Measurements from ENCODE around the gene PAPLN.

PAPLN gene

DNA sequence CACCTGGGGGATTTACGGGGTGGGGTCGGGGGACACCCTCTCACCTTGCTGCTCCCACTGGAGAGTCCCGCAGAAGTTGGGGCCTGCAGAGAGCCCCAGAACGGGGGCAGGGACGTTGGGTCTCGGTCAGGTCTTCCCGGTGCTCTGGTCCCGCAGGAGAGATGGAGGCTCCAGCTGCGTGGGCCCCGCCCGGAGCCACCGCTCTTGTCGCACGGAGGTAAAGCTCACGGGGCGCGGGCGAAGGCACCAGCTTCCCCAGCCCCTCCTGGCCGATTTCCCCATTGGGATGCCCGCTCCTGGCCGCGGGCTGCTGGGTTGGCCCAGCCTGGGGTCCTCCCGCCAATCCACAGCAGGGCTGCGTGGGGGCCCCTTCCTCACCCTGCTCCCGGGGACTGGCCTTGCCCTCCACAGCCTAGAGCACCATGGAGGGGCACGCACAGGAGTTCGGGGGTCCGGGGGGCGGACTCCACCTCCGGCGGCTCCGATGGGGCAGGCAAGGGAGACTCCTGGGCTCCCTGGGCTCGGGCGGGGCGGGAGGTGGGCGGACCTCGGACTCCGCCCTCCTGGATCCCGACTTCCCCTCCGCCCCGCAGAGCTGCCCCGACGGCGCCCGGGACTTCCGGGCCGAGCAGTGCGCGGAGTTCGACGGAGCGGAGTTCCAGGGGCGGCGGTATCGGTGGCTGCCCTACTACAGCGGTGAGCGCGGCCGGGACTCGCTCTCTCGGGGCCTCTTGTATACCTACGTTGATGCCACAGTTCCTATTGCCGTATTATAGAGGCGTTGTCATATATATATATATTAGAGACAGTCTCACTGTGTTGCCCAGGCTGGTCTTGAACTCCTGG, 8.4 kb downstream of the PAPLN start:
- DNase-seq, result peak; percentile 78

DNA sequence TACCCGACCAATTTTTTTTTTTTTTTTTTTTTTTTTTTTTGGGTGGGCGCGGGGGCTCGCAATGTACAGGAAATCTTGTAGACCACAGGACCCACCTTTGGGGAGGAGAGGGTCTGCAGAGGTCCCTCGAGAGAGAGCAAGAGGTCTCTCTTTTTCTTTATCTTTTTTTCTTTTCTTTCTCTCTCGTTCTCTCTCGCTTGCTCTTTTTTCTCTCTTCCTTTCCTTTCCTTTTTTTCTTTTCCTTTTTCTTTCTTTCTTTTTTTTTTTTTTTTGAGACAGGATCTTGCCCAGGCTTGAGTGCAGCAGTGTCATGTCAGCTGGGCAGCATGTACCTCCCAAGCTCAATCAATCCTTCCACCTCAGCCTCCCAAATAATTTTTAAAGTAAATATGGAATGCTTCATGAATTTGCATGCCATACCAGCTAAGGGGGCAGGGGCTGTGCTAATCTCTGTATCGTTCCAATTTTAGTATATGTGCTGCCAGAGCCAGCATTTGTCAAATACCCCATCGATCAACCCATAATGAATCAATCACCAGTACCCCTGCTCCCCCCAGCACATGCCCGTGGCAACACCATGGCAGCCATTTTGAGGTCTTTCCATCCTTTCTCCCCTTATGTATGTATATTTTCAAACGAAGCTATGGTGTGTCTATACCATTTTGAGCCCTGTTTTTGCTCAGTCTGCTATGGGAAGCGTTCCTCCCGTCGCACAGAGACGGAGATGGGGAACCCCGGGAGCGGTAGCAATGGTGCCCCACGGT, 9.3 kb downstream of the PAPLN start:
- no peak for DNase-seq

DNA sequence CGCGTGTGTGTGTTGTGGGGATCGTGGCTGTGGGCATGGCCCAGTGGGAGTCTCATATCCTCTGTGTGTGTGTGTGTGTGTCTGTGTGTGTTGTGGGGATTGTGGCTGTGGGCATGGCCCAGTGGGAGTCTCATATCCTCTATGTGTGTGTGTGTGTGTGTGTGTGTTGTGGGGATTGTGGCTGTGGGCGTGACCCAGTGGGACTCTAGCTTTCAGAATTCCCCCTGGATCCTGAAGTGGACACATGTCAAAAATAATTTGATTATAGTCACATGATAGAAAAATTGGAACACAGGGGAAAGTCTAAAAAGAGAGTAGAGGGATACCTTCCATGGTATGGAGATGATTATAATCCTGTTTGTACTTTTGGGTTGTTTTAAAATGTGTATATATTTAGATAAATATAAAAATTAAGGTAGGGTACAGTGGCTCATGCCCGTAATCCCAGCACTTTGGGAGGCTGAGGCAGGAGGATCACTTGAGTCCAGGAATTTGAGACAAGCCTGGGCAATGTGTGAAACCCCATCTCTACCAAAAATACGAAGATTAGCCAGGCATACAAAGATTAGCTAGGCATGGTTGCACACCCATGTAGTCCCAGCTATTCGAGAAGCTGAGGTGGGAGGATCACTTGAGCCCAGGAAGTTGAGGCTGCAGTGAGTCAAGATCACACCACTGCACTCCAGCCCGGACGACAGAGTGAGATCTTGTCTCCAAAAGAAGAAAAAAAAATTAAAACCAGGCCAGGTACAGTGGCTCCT, 11.0 kb downstream of the PAPLN start:
- DNase-seq, result no peak

DNA sequence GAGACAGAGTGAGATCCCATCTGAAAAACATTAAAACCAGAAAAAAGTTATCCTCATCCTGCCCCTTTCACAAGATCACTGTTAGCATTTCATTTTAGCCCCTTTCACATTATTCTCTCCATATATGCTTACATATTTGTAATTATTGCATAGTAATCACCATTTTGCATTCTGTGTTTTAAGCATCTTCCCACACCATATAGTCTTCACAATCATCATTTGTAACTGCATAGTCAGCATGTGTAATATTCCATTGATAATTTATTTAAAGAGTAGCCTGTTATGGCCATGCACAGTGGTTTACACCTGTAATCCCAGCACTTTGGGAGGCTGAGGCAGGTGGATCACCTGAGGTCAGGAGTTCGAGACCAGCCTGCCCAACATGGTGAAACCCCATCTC, 11.8 kb downstream of the PAPLN start:
- no peak for DNase-seq

DNA sequence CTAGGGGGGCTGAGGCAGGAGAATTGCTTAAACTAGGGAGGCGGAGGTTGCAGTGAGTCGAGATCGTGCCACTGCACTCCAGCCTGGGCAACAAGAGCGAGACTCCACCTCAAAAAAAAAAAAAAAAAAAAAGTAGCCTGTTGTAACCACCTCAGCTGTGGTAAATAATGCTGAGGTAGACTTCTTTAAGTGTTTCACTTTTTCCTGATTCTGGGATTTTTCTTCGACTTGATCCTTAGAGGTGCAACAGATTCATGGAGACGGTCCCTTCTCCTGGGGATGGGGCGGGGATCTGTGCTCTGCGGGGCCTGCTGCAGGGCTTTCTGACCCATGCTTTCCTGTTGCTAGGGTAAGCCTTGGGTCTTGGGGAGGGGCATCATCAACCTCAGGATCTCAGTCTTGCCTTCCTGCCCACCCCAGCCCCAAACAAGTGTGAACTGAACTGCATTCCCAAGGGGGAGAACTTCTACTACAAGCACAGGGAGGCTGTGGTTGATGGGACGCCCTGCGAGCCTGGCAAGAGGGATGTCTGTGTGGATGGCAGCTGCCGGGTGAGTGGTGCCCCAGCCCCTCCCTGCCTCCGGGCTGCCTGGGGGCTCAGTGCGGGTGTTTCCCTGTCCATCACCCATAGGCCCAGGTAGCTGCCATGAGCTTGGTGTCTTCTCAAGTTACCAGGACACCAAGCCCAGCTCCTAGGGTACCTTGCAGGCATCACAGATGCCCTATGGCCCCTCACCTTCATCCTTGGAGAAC, 12.4 kb downstream of the PAPLN start:
- DNase-seq, result no peak

DNA sequence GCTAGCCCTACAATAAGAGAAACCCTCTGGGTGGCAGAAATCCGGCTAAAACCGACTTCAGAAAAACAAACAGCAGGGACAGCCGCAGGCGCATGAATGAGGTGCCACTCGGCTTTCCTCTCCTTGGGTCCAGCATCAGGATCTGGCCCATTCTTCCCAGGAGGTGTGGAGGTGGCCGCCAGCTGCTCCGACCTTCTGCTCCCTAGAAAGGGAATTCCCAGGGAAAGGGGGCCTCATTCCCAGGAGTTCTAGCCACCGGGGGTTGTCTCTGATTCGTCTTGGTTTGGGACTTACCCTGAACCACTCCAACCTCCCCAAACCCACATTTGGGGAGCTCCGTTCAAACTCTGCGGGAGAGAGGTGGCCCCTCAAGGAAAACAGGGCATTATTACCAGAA, 13.0 kb downstream of the PAPLN start:
- DNase-seq, result no peak

DNA sequence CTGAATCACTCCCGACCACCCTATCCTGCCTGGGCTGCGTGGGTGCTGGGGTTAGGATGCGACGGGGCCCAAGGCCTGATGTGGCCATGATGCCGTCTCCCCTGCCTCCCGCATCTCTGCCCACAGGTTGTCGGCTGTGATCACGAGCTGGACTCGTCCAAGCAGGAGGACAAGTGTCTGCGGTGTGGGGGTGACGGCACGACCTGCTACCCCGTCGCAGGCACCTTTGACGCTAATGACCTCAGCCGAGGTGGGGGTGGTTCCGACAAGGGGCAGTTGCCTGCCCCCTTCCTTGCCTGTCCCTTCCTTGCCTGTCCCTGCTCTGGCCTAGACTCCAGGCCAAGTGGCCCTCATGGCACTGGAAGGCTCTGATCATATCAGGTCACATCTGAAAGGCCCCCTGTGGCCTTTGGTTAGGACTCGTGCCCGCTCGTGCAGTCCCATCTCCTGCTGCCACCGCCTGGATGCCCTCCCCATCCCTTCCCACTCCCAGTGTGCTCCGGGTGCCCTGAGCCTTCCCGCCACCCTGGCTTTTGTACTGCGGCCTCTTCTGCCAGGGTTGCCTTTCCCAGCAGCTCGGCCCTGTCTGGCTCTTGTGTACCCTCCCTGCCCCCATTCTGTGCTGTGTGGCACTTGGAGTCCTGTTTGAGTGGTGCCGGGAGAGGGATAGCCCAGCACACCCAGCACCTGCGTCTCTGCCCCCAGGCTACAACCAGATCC, 13.6 kb downstream of the PAPLN start:
- peak; percentile 89 for DNase-seq

DNA sequence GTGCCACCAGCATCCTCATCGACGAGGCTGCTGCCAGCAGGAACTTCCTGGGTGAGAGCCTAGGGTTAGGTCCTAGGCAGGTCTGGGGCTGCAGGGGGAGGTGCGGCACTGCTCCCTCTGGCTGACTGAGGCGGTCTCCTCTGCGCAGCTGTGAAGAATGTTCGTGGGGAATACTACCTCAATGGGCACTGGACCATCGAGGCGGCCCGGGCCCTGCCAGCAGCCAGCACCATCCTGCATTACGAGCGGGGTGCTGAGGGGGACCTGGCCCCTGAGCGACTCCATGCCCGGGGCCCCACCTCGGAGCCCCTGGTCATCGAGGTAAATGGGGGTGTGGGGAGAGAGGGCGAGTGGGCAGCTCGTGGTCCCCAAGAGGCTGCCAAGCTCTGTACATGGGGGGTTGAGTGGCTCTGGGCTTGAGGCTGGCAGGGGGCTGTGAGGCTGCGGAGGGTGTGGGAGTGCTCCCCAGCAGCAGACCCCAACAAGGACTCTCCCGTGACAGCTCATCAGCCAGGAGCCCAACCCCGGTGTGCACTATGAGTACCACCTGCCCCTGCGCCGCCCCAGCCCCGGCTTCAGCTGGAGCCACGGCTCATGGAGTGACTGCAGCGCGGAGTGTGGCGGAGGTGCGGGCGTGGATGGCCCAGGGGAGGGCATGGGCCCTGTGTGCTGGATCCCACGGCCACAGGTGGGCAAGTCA, 14.4 kb downstream of the PAPLN start:
- DNase-seq, result no peak

DNA sequence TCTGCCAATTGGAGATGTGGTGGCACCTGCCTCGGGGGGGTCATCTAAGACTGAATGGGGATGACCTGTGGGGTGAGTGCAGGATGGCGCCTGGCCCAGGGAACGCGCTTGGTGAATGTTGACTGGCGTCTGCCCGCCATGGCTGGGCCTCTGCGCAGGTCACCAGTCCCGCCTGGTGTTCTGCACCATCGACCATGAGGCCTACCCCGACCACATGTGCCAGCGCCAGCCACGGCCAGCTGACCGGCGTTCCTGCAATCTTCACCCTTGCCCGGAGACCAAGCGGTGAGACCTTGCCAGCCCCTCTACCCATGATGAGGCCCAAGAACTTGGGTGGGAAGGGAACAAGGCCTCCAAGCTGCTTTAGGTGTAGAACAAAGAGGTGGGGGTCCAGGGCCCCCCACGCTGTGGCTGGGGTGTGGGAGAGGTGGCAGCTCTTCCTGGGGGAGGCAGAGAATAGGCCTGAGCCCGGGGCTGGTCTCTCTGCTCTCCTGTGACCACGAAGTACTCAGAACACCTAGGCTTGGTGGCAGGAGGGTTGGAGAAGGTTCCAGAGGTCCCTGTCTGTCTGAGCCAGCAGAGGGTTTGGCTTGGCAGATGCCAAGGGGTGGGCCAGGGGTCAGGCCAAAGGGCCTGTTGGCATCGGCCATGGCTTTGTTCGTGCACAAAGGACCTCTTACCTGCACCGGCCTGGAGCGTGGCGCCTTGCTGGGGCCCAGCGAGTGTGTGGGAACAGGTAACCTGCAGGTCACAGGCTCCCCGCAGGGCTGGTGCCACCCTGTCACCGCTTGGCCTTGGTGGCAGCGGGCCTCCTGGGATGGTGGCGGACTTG, 15.4 kb downstream of the PAPLN start:
- no peak for DNase-seq

DNA sequence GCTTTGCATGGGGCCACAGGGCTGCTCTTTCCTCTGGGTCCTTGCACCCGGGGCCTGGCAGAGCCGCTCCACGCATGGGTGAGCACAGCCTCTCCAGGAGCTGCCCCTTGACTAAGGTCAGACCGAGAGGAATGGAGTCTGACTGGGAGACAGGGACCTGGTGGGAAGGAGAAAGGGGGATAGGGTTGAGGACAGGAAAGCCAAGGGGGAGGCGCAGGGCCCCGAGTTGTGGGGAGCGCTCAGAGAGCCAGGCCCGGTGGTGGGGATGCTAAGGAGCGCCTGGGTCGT, 16.0 kb downstream of the PAPLN start:
- DNase-seq, result no peak

DNA sequence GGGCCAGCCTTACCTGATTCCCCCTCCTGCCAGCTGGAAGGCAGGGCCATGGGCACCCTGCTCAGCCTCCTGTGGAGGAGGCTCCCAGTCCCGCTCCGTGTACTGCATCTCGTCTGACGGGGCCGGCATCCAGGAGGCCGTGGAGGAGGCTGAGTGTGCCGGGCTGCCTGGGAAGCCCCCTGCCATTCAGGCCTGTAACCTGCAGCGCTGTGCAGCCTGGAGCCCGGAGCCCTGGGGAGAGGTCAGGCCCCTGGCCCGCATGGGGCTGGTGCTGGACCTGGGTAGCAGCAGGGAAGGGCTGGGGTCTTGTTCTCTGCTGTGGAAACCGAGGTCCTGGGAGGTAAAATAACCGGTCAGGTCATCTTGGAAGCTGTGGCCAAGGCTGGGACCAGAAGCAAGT, 16.4 kb downstream of the PAPLN start:
- no peak for DNase-seq

DNA sequence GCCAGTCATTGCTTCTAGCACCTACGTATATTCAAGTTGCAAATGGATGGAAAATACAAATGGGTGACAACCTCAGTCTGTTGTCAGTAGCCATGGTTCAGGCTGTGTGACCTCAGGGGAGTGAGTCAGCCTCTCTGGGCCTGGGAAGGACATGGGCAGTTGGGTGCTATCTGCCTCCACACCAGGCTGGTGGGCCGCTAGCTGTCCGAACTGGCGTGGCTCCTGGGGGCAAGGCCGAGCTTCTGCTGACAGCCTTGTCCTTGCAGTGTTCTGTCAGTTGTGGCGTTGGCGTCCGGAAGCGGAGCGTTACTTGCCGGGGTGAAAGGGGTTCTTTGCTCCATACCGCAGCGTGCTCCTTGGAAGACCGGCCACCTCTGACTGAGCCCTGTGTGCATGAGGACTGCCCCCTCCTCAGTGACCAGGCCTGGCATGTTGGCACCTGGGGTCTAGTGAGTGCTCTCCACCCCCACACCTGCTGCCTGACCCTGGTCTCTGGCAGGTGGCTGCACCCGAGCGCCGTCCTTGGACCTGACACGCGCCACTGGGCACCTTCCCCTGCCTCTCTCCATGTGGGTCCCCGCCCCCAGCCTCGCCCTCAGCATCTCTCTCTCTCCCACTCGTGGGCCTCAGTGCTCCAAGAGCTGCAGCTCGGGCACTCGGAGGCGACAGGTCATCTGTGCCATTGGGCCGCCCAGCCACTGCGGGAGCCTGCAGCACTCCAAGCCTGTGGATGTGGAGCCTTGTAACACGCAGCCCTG, 17.1 kb downstream of the PAPLN start:
- DNase-seq, result no peak

DNA sequence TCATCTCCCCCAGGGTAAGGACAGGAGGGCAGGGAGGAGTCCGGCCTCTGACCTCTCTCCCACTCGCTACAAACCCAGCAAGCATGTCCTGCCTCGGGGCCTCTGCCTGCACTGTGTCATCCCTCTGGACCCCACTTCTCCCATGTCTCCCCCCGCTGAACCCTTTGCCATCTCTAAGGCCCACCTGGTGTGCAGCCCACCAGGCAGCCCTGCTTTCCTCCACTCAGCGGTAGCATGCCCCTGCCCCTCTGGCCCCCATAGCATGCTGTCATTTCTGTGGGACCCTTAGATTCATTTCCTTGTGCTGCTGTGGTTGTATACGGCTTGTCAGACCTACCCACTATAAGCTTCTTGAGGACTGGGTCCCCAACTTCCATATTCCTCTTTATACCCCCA, 17.7 kb downstream of the PAPLN start:
- DNase-seq, result no peak

DNA sequence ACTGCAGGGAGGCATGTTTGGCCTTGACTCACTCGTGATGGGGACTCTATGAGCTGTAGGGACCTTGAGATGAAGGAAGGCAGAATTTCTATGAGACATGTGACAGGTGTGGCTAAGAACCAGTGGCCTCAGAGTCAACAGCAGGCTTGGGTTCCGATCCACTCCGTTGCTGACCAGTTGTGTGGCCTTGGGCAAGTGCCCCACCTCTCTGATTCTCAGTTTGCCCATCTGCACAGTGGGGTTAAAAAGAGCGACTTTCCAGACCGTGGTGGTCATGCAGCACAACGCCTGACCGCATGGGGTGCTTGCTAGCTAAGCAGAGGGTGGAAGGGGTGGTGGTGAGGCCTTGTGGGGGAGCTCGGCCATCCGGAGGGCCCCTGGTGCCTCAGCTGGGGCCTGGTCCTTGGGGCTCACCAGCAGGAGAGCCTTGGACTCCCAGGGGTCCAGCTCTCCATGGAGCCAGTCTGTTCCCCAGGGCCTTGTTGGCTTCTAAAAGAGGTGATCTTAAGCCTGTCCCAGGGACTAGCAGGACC, 18.5 kb downstream of the PAPLN start:
- DNase-seq, result no peak

DNA sequence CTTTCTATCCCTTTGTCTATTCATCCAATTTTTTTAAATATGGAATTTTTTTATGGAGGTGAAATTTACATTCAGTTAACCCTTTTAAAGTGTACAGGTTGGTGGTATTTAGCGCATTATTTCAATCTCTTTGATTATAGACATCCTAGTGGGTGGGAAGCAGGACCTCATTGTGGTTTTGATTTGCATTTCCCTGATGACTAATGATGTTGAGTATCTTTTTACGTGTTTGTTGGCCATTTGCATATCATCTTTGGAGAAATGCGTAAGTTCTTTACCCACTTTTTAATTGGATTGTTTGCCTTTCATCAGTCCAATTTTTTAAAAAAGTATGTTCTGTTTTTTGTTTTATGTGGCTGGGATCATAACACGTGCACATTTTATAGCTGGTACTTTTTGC, 20.8 kb downstream of the PAPLN start:
- DNase-seq, result no peak

DNA sequence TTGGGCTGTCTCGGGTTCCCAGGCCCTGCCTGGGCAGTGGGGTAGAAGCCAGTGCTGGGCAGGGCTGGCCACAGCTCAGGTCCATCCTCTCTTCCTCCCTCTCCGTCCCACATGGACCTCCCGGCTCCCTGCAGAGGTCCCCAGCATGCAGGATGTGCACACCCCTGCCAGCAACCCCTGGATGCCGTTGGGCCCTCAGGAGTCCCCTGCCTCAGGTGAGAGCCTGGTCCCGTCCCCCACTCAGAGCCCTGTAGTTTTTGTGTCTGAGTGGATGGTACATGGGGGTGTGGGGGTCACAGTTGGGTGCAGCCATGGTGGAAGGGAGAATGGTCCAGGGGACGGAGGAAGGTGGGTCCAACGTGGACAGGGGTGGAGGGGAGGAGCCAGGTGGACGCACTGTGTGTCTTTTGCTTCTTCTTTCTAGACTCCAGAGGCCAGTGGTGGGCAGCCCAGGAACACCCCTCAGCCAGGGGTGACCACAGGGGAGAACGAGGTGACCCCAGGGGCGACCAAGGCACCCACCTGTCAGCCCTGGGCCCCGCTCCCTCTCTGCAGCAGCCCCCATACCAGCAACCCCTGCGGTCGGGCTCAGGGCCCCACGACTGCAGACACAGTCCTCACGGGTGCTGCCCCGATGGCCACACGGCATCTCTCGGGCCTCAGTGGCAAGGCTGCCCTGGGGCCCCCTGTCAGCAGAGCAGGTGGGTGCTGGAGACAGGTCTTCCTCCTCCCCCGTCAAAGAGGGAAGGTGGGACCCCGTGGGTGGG, 21.7 kb downstream of the PAPLN start:
- no peak for DNase-seq

DNA sequence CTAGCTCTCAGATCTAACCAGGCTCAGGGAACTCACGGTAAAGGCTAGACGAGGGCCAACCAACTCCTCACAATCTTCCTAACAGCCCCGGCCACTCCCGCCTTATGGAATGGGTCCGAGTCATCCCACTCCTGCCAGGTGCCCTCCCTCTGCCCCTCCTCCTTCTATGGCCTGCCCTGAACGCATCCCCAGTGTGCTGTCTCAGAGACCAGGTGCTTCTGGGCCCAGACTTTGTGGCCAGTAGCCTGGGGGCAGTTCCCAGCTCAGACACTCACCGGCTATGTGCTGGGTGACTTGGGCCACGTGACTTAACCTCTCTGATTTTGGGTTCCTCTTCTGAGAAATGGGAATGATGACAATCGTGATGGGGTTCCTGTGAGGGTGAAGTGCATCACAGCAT, 22.5 kb downstream of the PAPLN start:
- DNase-seq, result peak; percentile 70

DNA sequence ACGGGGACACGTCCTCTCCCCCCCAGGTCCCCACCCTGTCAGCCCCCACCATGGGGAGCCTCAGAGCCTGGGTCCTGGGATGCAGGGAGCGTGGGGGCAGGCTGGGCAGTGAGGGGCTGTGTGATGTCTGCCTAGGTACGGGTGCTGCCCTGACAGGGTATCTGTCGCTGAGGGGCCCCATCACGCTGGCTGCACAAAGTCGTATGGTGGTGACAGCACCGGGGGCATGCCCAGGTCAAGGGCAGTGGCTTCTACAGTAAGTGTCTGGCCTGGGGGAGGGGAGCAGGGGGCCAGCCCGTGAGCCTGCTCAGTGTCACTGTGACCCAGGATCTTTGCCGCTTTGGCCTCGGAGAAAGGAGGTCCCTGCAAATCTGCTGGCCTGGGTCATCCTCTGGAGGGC, 23.3 kb downstream of the PAPLN start:
- DNase-seq, result no peak

DNA sequence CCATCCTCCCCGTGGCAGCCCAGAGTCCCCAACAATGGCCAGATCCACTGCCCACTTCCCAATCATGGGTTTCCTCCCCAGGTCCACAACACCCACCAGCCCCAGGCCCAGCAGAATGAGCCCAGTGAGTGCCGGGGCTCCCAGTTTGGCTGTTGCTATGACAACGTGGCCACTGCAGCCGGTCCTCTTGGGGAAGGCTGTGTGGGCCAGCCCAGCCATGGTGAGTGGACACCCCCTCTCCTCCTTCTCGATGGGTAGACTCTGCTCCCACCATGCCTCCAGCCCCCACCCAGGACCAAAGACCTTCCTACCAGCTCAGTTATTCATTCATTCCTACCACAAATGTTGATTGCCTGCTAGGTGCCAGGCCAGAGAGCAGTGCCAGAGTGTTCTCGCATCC, 23.8 kb downstream of the PAPLN start:
- no peak for DNase-seq

Measured in NCI-H69 (cell line).